ENCODE measurements around the gene GOLPH3L.
"Not testable (repeated sequence)": the region's sequence is repeated elsewhere in the genome, so short reads cannot be mapped to it uniquely, and the experiment has no call there.

GRCh38 chr1:150624546-150624945 is 72.4 kb downstream of the GOLPH3L start:
- TF ChIP-seq POLR2A (IDR thresholded peaks at IDR 0.05), result not testable (repeated sequence)
- TF ChIP-seq, protein P1, sequence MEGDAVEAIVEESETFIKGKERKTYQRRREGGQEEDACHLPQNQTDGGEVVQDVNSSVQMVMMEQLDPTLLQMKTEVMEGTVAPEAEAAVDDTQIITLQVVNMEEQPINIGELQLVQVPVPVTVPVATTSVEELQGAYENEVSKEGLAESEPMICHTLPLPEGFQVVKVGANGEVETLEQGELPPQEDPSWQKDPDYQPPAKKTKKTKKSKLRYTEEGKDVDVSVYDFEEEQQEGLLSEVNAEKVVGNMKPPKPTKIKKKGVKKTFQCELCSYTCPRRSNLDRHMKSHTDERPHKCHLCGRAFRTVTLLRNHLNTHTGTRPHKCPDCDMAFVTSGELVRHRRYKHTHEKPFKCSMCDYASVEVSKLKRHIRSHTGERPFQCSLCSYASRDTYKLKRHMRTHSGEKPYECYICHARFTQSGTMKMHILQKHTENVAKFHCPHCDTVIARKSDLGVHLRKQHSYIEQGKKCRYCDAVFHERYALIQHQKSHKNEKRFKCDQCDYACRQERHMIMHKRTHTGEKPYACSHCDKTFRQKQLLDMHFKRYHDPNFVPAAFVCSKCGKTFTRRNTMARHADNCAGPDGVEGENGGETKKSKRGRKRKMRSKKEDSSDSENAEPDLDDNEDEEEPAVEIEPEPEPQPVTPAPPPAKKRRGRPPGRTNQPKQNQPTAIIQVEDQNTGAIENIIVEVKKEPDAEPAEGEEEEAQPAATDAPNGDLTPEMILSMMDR (IDR thresholded peaks at IDR 0.05), result not testable (repeated sequence)
